Measurements from ENCODE around the gene ARL15.

DNA sequence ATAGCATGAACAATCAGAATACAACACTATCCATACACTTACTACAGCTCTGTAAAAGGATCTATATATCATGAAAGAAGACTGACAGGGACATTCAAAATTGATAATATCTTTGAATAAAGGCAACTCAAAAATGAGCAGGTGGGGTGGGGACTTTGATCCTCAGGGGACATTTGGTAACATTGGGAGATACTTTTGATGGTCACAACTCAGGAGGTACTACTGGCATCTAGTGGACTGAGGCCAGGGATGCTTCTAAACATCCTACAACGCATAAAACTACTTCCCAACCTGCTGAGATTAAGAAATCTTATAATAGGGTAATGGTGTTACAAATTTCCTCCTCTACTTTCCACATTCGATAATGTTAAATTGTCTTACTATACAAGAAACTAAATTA, 243.9 kb downstream of the ARL15 start:
- TF ChIP-seq, protein P1, sequence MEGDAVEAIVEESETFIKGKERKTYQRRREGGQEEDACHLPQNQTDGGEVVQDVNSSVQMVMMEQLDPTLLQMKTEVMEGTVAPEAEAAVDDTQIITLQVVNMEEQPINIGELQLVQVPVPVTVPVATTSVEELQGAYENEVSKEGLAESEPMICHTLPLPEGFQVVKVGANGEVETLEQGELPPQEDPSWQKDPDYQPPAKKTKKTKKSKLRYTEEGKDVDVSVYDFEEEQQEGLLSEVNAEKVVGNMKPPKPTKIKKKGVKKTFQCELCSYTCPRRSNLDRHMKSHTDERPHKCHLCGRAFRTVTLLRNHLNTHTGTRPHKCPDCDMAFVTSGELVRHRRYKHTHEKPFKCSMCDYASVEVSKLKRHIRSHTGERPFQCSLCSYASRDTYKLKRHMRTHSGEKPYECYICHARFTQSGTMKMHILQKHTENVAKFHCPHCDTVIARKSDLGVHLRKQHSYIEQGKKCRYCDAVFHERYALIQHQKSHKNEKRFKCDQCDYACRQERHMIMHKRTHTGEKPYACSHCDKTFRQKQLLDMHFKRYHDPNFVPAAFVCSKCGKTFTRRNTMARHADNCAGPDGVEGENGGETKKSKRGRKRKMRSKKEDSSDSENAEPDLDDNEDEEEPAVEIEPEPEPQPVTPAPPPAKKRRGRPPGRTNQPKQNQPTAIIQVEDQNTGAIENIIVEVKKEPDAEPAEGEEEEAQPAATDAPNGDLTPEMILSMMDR (IDR thresholded peaks at IDR 0.05), result no peak
- TF ChIP-seq POLR2A (IDR thresholded peaks at IDR 0.05) (no peak), POLR2AphosphoS5 (IDR thresholded peaks at IDR 0.05) (no peak), EP300 (IDR thresholded peaks at IDR 0.05) (no peak)

Data from sigmoid colon (tissue), 4 donors.